SK-N-SH treated with all-trans-retinoic acid at 6 μM for 48 hours (cell line): ENCODE results near the gene RNFT2.
"Not testable (repeated sequence)": the region's sequence is repeated elsewhere in the genome, so short reads cannot be mapped to it uniquely, and the experiment has no call there.

Source experiments
- CREB5 ChIP-seq: fragments of 250-450 bp; sonication (Bioruptor Pico); IDR thresholded peaks from 2 replicates; pipeline ENCODE4 v1.5.1; 2020; ENCODE audit warnings: low read depth, mild to moderate bottlenecking, moderate library complexity
- CSDC2 ChIP-seq: fragments of 250-450 bp; sonication (Bioruptor Pico); IDR thresholded peaks from 2 replicates; pipeline ENCODE4 v1.5.0; 2020; ENCODE audit warnings: mild to moderate bottlenecking, moderate library complexity
- CSRNP3 ChIP-seq: fragments of 250-450 bp; sonication (Bioruptor Pico); IDR thresholded peaks from 2 replicates; pipeline ENCODE4 v1.5.1; 2021; ENCODE audit warnings: mild to moderate bottlenecking, moderate library complexity
- GLIS3 ChIP-seq: fragments of 250-450 bp; sonication (Bioruptor Pico); IDR thresholded peaks from 2 replicates; pipeline ENCODE4 v1.5.0; 2020; ENCODE audit warnings: mild to moderate bottlenecking, moderate library complexity
- ZNF8 ChIP-seq: fragments of 450-650 bp; formaldehyde crosslinking; IDR thresholded peaks from 2 replicates; pipeline ENCODE4 v1.5.0; 2020; ENCODE audit warnings: mild to moderate bottlenecking, moderate library complexity
- TF ChIP-seq, protein P1 (sequence below): fragments of 250-450 bp; sonication (Bioruptor Pico); IDR thresholded peaks from 2 replicates; pipeline ENCODE4 v1.5.0; 2020; ENCODE audit warnings: mild to moderate bottlenecking, moderate library complexity

- TF ChIP-seq CSDC2 (CRISPR knock-in tag); CSRNP3 (CRISPR knock-in tag); ZNF8 (CRISPR knock-in tag); CREB5; GLIS3 (CRISPR knock-in tag): not testable (repeated sequence)
- TF ChIP-seq, protein P1, sequence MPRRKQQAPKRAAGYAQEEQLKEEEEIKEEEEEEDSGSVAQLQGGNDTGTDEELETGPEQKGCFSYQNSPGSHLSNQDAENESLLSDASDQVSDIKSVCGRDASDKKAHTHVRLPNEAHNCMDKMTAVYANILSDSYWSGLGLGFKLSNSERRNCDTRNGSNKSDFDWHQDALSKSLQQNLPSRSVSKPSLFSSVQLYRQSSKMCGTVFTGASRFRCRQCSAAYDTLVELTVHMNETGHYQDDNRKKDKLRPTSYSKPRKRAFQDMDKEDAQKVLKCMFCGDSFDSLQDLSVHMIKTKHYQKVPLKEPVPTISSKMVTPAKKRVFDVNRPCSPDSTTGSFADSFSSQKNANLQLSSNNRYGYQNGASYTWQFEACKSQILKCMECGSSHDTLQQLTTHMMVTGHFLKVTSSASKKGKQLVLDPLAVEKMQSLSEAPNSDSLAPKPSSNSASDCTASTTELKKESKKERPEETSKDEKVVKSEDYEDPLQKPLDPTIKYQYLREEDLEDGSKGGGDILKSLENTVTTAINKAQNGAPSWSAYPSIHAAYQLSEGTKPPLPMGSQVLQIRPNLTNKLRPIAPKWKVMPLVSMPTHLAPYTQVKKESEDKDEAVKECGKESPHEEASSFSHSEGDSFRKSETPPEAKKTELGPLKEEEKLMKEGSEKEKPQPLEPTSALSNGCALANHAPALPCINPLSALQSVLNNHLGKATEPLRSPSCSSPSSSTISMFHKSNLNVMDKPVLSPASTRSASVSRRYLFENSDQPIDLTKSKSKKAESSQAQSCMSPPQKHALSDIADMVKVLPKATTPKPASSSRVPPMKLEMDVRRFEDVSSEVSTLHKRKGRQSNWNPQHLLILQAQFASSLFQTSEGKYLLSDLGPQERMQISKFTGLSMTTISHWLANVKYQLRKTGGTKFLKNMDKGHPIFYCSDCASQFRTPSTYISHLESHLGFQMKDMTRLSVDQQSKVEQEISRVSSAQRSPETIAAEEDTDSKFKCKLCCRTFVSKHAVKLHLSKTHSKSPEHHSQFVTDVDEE, result not testable (repeated sequence)
Measured at GRCh38 chr12:116754097-116754496, 16.0 kb downstream of the RNFT2 start.
